HEK293 (cell line): ENCODE measurements around the gene PRMT1.

ENCODE experiments used
- CTCF ChIA-PET: fragments of 350-600 bp; formaldehyde crosslinking; extraction: SDS; loops from one replicate; lab custom pipeline; 2021; ENCODE audit warnings: antibody characterized with exemption; lab: Yijun Ruan, JAX
- POLR2A ChIA-PET: fragments of 300-600 bp; formaldehyde crosslinking; extraction: SDS; loops from one replicate; lab custom pipeline; 2020; ENCODE audit warnings: antibody characterized with exemption, inconsistent platforms; lab: Yijun Ruan, JAX
- H3K27ac ChIP-seq: fragments of 200-500 bp; sonication (Bioruptor generic); 2 replicates; pipeline ENCODE4 v1.5.1; 2014; ENCODE audit warnings: low read depth, low read length, control low read depth, inconsistent platforms; ENCODE audit errors: extremely low read depth
- H3K36me3 ChIP-seq, 2 experiments: fragments of 200-500 bp in 1 of 2; sonication (Bioruptor generic) in 1 of 2; 1 replicate in 1 of 2; 2 replicates in 1 of 2; pipeline ENCODE4 v1.5.1; 2014 to 2017; ENCODE audit warnings: inconsistent platforms in 2 of 2, low read length in 2 of 2; ENCODE audit not compliant: control insufficient read depth in 2 of 2, insufficient read depth in 1 of 2
- H3K4me1 ChIP-seq: fragments of 200-500 bp; sonication (Bioruptor generic); 2 replicates; pipeline ENCODE4 v1.5.1; 2014; ENCODE audit warnings: mild to moderate bottlenecking, low read length, inconsistent platforms; ENCODE audit not compliant: control insufficient read depth, insufficient read depth
- H3K4me3 ChIP-seq: 2 replicates; pipeline ENCODE4 v1.5.1; 2011; ENCODE audit warnings: low read depth, mild to moderate bottlenecking, control low read depth, low read length, moderate library complexity
- H3K9me3 ChIP-seq: fragments of 200-500 bp; sonication (Bioruptor generic); 2 replicates; pipeline ENCODE4 v1.5.1; 2014; ENCODE audit warnings: low read depth, low read length, inconsistent platforms; ENCODE audit not compliant: control insufficient read depth, insufficient read depth
- EGR2 ChIP-seq: fragments of 450-650 bp; formaldehyde crosslinking; IDR thresholded peaks from 2 replicates; pipeline ENCODE4 v1.5.1; 2016; ENCODE audit warnings: low read depth, missing biosample characterization, missing genetic modification characterization
- GLIS2 ChIP-seq: fragments of 450-650 bp; formaldehyde crosslinking; IDR thresholded peaks from 2 replicates; pipeline ENCODE4 v1.5.1; 2016; ENCODE audit warnings: missing biosample characterization, missing genetic modification characterization
- KLF10 ChIP-seq: fragments of 450-650 bp; IDR thresholded peaks from 2 replicates; pipeline ENCODE4 v1.5.1; 2018; ENCODE audit warnings: missing biosample characterization, mild to moderate bottlenecking, missing genetic modification characterization
- TRIM28 ChIP-seq: IDR thresholded peaks from 2 replicates; pipeline ENCODE4 v1.6.1; 2011; ENCODE audit warnings: low read length, control low read depth, borderline replicate concordance
- ZBTB8A ChIP-seq: fragments of 450-650 bp; formaldehyde crosslinking; IDR thresholded peaks from 2 replicates; pipeline ENCODE4 v1.5.1; 2016; ENCODE audit warnings: missing biosample characterization, missing genetic modification characterization
- ZNF132 ChIP-seq: fragments of 450-650 bp; formaldehyde crosslinking; IDR thresholded peaks from 2 replicates; pipeline ENCODE4 v1.5.1; 2017; ENCODE audit warnings: missing biosample characterization, missing genetic modification characterization, borderline replicate concordance
- ZNF133 ChIP-seq: fragments of 450-650 bp; formaldehyde crosslinking; IDR thresholded peaks from 2 replicates; pipeline ENCODE4 v1.5.1; 2016; ENCODE audit warnings: missing biosample characterization, missing genetic modification characterization
- ZNF140 ChIP-seq: fragments of 450-650 bp; formaldehyde crosslinking; IDR thresholded peaks from 2 replicates; pipeline ENCODE4 v1.5.1; 2016; ENCODE audit warnings: missing biosample characterization, missing genetic modification characterization
- ZNF184 ChIP-seq: fragments of 450-650 bp; IDR thresholded peaks from 2 replicates; pipeline ENCODE4 v1.5.1; 2018; ENCODE audit warnings: missing biosample characterization, mild to moderate bottlenecking, missing genetic modification characterization
- ZNF266 ChIP-seq: fragments of 450-650 bp; formaldehyde crosslinking; IDR thresholded peaks from 2 replicates; pipeline ENCODE4 v1.5.1; 2016; ENCODE audit warnings: missing biosample characterization, missing genetic modification characterization, low read depth
- ZNF394 ChIP-seq: fragments of 450-650 bp; formaldehyde crosslinking; IDR thresholded peaks from 2 replicates; pipeline ENCODE4 v1.5.1; 2016; ENCODE audit warnings: missing biosample characterization, missing genetic modification characterization, mild to moderate bottlenecking, moderate library complexity, borderline replicate concordance
- ZNF473 ChIP-seq: fragments of 450-650 bp; formaldehyde crosslinking; IDR thresholded peaks from 2 replicates; pipeline ENCODE4 v1.5.1; 2017; ENCODE audit warnings: missing biosample characterization, missing genetic modification characterization
- ZNF510 ChIP-seq: fragments of 450-650 bp; formaldehyde crosslinking; IDR thresholded peaks from 2 replicates; pipeline ENCODE4 v1.5.1; 2018; ENCODE audit warnings: mild to moderate bottlenecking, missing genetic modification characterization, missing biosample characterization; ENCODE audit not compliant: insufficient replicate concordance
- ZNF529 ChIP-seq: fragments of 450-650 bp; formaldehyde crosslinking; IDR thresholded peaks from 2 replicates; pipeline ENCODE4 v1.5.1; 2017; ENCODE audit warnings: missing genetic modification characterization, missing biosample characterization; ENCODE audit not compliant: insufficient replicate concordance
- ZNF596 ChIP-seq: fragments of 450-650 bp; IDR thresholded peaks from 2 replicates; pipeline ENCODE4 v1.5.0; 2018; ENCODE audit warnings: missing biosample characterization, mild to moderate bottlenecking, missing genetic modification characterization, moderate library complexity
- ZNF76 ChIP-seq: fragments of 450-650 bp; formaldehyde crosslinking; IDR thresholded peaks from 2 replicates; pipeline ENCODE4; 2016; ENCODE audit warnings: low read depth, missing biosample characterization, missing genetic modification characterization, borderline replicate concordance
- ZNF777 ChIP-seq: fragments of 450-650 bp; formaldehyde crosslinking; IDR thresholded peaks from 2 replicates; pipeline ENCODE4 v1.5.1; 2017; ENCODE audit warnings: missing biosample characterization, missing genetic modification characterization, borderline replicate concordance
- TF ChIP-seq, protein P1 (sequence below): fragments of 450-650 bp; formaldehyde crosslinking; IDR thresholded peaks from 2 replicates; pipeline ENCODE4 v1.5.1; 2016; ENCODE audit warnings: missing biosample characterization, missing genetic modification characterization, borderline replicate concordance
- TF ChIP-seq, protein P2 (sequence below): fragments of 450-650 bp; formaldehyde crosslinking; IDR thresholded peaks from 2 replicates; pipeline ENCODE4 v1.5.1; 2016; ENCODE audit warnings: missing biosample characterization, missing genetic modification characterization
- TF ChIP-seq, protein P3 (sequence below): fragments of 450-650 bp; formaldehyde crosslinking; IDR thresholded peaks from 2 replicates; pipeline ENCODE4 v1.5.1; 2016; ENCODE audit warnings: missing biosample characterization, missing genetic modification characterization
- TF ChIP-seq, protein P4 (sequence below): fragments of 450-650 bp; formaldehyde crosslinking; IDR thresholded peaks from 2 replicates; pipeline ENCODE4 v1.5.1; 2016; ENCODE audit warnings: missing biosample characterization, missing genetic modification characterization

PRMT1 gene

DNA sequence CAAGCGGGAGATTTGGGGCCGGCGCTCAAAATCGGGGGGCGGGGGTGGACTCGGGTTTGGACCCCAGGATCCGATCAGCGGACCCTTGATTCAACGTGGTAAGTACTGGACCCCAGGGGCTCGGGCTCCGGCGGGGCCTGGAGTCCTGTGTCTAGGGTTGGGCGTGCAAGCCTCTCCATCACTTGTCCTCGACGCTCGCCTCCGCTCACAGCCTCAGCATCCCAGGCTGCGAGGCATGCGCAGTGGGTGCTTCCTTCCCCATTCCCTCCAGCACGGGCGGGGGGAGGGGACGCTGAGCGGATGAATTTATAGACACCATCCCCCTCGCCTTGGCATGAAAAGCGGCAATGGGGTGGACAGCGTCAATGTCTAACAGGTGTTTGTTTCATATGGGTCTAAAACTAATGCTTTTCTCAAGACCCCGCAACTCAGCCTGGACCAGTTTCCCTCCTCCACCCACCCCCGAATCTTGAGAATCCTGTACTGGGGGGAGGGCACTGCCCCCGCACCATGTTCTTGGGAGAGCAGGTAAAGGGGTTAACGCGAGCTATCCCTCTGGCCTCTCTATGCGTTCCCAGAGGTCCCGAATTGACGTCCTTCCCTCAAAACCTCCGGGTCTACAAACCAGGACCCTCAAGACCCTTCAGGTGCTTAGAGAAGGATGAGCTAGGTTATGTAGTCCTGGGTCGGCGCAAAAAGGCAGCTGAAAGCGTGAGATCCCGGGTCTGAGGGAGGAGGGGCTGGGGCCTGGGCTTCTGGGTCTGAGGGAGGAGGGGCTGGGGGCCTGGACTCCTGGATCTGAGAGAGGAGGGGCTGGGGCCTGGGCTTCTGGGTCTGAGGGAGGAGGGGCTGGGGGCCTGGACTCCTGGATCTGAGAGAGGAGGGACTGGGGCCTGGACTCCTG is 14.4 kb downstream of the PRMT1 start (continued):
- TF ChIP-seq, protein P1, sequence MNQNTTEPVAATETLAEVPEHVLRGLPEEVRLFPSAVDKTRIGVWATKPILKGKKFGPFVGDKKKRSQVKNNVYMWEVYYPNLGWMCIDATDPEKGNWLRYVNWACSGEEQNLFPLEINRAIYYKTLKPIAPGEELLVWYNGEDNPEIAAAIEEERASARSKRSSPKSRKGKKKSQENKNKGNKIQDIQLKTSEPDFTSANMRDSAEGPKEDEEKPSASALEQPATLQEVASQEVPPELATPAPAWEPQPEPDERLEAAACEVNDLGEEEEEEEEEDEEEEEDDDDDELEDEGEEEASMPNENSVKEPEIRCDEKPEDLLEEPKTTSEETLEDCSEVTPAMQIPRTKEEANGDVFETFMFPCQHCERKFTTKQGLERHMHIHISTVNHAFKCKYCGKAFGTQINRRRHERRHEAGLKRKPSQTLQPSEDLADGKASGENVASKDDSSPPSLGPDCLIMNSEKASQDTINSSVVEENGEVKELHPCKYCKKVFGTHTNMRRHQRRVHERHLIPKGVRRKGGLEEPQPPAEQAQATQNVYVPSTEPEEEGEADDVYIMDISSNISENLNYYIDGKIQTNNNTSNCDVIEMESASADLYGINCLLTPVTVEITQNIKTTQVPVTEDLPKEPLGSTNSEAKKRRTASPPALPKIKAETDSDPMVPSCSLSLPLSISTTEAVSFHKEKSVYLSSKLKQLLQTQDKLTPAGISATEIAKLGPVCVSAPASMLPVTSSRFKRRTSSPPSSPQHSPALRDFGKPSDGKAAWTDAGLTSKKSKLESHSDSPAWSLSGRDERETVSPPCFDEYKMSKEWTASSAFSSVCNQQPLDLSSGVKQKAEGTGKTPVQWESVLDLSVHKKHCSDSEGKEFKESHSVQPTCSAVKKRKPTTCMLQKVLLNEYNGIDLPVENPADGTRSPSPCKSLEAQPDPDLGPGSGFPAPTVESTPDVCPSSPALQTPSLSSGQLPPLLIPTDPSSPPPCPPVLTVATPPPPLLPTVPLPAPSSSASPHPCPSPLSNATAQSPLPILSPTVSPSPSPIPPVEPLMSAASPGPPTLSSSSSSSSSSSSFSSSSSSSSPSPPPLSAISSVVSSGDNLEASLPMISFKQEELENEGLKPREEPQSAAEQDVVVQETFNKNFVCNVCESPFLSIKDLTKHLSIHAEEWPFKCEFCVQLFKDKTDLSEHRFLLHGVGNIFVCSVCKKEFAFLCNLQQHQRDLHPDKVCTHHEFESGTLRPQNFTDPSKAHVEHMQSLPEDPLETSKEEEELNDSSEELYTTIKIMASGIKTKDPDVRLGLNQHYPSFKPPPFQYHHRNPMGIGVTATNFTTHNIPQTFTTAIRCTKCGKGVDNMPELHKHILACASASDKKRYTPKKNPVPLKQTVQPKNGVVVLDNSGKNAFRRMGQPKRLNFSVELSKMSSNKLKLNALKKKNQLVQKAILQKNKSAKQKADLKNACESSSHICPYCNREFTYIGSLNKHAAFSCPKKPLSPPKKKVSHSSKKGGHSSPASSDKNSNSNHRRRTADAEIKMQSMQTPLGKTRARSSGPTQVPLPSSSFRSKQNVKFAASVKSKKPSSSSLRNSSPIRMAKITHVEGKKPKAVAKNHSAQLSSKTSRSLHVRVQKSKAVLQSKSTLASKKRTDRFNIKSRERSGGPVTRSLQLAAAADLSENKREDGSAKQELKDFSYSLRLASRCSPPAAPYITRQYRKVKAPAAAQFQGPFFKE (tag by site-specific recombination): no peak
- TF ChIP-seq, all 188 proteins: peak for 7

DNA sequence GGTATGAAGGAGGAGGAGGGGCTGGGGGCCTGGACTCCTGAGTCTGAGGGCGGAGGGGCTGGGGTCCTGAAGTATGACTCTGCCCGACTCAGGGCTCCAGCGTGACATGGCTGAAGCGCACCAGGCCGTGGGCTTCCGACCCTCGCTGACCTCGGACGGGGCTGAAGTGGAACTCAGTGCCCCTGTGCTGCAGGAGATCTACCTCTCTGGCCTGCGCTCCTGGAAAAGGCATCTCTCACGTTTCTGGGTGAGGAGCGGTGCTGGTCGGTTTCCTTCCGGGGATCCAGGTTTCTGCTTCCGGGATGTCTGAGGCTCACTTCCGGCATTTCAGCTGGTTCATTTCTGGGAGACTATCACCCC is 15.1 kb downstream of the PRMT1 start:
- CTCF ChIA-PET: interaction anchor here (1.1 to 1.7 kb wide), 2 partner anchors 8 to 20 kb away, joined by 5 read pairs; no protein-coding TSS in a partner anchor
- POLR2A ChIA-PET: no interaction called here

More for the DNA sequence above, 15.1 kb downstream of the PRMT1 start:
- H3K9me3 ChIP-seq: no peaks in the 10 kb centered on the region
- H3K27ac ChIP-seq: no peak overlapping the region
- H3K36me3 ChIP-seq: peaks cover 0 to 19% of the 10 kb centered on the region in 2 experiments; a peak in 2 of 3 replicates
- peaks cover 8% of the 10 kb centered on the region for H3K4me1 ChIP-seq
- TF ChIP-seq ZNF510 (no peak), KLF10 (tag by site-specific recombination) (no peak), ZNF473 (tag by site-specific recombination) (no peak), ZNF133 (no peak), ZNF777 (no peak), ZNF140 (tag by site-specific recombination) (no peak), EGR2 (tag by site-specific recombination) (no peak), ZNF184 (tag by site-specific recombination) (no peak), TRIM28 (no peak), ZNF596 (tag by site-specific recombination) (no peak), ZBTB8A (tag by site-specific recombination) (no peak), ZNF266 (tag by site-specific recombination) (no peak), ZNF529 (no peak), GLIS2 (tag by site-specific recombination) (no peak), ZNF76 (tag by site-specific recombination) (no peak), ZNF132 (tag by site-specific recombination) (no peak), ZNF394 (no peak)
- TF ChIP-seq, protein P2, sequence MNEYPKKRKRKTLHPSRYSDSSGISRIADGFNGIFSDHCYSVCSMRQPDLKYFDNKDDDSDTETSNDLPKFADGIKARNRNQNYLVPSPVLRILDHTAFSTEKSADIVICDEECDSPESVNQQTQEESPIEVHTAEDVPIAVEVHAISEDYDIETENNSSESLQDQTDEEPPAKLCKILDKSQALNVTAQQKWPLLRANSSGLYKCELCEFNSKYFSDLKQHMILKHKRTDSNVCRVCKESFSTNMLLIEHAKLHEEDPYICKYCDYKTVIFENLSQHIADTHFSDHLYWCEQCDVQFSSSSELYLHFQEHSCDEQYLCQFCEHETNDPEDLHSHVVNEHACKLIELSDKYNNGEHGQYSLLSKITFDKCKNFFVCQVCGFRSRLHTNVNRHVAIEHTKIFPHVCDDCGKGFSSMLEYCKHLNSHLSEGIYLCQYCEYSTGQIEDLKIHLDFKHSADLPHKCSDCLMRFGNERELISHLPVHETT (tag by site-specific recombination): no peak
- TF ChIP-seq, protein P3, sequence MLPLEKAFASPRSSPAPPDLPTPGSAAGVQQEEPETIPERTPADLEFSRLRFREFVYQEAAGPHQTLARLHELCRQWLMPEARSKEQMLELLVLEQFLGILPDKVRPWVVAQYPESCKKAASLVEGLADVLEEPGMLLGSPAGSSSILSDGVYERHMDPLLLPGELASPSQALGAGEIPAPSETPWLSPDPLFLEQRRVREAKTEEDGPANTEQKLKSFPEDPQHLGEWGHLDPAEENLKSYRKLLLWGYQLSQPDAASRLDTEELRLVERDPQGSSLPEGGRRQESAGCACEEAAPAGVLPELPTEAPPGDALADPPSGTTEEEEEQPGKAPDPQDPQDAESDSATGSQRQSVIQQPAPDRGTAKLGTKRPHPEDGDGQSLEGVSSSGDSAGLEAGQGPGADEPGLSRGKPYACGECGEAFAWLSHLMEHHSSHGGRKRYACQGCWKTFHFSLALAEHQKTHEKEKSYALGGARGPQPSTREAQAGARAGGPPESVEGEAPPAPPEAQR (tag by site-specific recombination): no peak
- TF ChIP-seq, protein P4, sequence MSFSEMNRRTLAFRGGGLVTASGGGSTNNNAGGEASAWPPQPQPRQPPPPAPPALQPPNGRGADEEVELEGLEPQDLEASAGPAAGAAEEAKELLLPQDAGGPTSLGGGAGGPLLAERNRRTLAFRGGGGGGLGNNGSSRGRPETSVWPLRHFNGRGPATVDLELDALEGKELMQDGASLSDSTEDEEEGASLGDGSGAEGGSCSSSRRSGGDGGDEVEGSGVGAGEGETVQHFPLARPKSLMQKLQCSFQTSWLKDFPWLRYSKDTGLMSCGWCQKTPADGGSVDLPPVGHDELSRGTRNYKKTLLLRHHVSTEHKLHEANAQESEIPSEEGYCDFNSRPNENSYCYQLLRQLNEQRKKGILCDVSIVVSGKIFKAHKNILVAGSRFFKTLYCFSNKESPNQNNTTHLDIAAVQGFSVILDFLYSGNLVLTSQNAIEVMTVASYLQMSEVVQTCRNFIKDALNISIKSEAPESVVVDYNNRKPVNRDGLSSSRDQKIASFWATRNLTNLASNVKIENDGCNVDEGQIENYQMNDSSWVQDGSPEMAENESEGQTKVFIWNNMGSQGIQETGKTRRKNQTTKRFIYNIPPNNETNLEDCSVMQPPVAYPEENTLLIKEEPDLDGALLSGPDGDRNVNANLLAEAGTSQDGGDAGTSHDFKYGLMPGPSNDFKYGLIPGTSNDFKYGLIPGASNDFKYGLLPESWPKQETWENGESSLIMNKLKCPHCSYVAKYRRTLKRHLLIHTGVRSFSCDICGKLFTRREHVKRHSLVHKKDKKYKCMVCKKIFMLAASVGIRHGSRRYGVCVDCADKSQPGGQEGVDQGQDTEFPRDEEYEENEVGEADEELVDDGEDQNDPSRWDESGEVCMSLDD: no peak
- H3K4me3 ChIP-seq: no peak overlapping the region
